Measurements from ENCODE around the gene CAPNS2. TPM values are rescaled to one million over a fixed set of nuclear protein-coding genes. Genes with fewer than 3 reads are reported as not detected.
A peak's percentile ranks its signal among the peaks of the same experiment; 100 is the strongest.

CAPNS2 gene
- total RNA-seq = not detected

GRCh38 chr16:55566432-55567175, at the start of gene CAPNS2:
CAPNS2 (plus strand) TSS chr16:55566684; CDS start chr16:55566757, 73 bp downstream.
- Mint-ChIP-seq H3K36me3 (ENCODE audit: insufficient read depth) (no peaks in the 10 kb centered on the region), H3K27me3 (ENCODE audit: low read depth) (peaks cover 4% of the 10 kb centered on the region), H3K4me1 (ENCODE audit: low read depth) (no peaks in the 10 kb centered on the region), H3K4me3 (no peak within 1 kb of the TSS), H3K9me3 (no peaks in the 10 kb centered on the region)
- no peak for ATAC-seq
- no peak for DNase-seq

DNA sequence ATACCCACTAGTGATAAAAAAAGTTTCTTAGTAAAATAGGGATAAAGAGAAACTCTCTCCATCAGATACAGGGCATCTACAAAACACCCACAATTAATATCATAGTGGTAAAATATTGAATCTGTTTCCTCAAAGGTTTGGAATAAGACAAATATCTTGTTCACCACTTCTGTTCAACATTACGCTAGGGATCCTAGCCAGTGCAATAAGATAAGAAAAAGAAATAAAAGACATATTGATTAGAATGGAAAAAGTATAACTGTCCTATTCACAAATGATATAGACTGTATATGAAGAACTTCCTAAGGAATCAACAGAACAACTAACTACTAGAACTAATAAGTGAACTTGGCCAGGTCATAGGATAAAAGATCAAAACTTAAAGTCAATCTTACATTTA, 44.7 kb upstream of the CAPNS2 start:
- no peaks in the 10 kb centered on the region for H3K36me3 Mint-ChIP-seq (ENCODE audit: insufficient read depth)
- H3K27me3 Mint-ChIP-seq (ENCODE audit: low read depth) = no peaks in the 10 kb centered on the region
- no peak for ATAC-seq
- H3K4me3 Mint-ChIP-seq = no peak overlapping the region
- no peaks in the 10 kb centered on the region for H3K4me1 Mint-ChIP-seq (ENCODE audit: low read depth)
- no peak for DNase-seq
- H3K9me3 Mint-ChIP-seq = peaks cover 15% of the 10 kb centered on the region

DNA sequence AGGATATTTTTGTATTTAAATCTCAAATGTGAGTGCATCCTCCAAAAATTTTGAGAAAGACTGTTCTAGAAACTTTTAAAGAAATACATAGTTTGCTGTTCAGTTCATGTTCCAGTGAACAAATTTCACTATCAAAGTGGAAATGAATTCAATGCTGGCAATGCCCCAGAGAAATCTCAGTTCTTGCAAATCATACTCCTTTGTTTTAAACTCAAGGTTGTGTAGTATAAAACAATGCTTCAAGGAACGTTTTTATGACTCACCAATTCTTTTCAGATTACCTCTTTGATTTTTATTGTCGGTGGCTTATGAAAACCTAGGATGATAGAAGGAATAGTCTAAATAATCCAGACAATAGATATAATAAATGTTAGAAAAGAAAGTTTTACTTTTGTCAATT, 40.0 kb upstream of the CAPNS2 start:
- Mint-ChIP-seq H3K4me1 (ENCODE audit: low read depth) (no peaks in the 10 kb centered on the region), H3K27me3 (ENCODE audit: low read depth) (peaks cover 7% of the 10 kb centered on the region), H3K9me3 (peaks cover 9% of the 10 kb centered on the region), H3K36me3 (ENCODE audit: insufficient read depth) (no peaks in the 10 kb centered on the region), H3K4me3 (no peak overlapping the region)
- ATAC-seq (no peak), DNase-seq (no peak)

- DNase-seq = no peak
- Mint-ChIP-seq H3K4me1 (ENCODE audit: low read depth) (no peaks in the 10 kb centered on the region), H3K9me3 (no peaks in the 10 kb centered on the region), H3K27me3 (ENCODE audit: low read depth) (peaks cover 7% of the 10 kb centered on the region), H3K36me3 (ENCODE audit: insufficient read depth) (no peaks in the 10 kb centered on the region), H3K4me3 (no peak overlapping the region)
- no peak for ATAC-seq
Measured at GRCh38 chr16:55527885-55528284, 38.6 kb upstream of the CAPNS2 start.

- H3K4me1 Mint-ChIP-seq (ENCODE audit: low read depth) = no peaks in the 10 kb centered on the region
- no peak for DNase-seq
- H3K9me3 Mint-ChIP-seq = no peaks in the 10 kb centered on the region
- no peaks in the 10 kb centered on the region for H3K36me3 Mint-ChIP-seq (ENCODE audit: insufficient read depth)
- H3K4me3 Mint-ChIP-seq = no peak overlapping the region
- H3K27me3 Mint-ChIP-seq (ENCODE audit: low read depth) = peaks cover 7% of the 10 kb centered on the region
- ATAC-seq = no peak
Measured at GRCh38 chr16:55529018-55529417, 37.5 kb upstream of the CAPNS2 start.

- no peaks in the 10 kb centered on the region for H3K9me3 Mint-ChIP-seq
- no peaks in the 10 kb centered on the region for H3K36me3 Mint-ChIP-seq (ENCODE audit: insufficient read depth)
- H3K4me3 Mint-ChIP-seq = no peak overlapping the region
- peaks cover 7% of the 10 kb centered on the region for H3K27me3 Mint-ChIP-seq (ENCODE audit: low read depth)
- H3K4me1 Mint-ChIP-seq (ENCODE audit: low read depth) = no peaks in the 10 kb centered on the region
- DNase-seq (no peak), ATAC-seq (no peak)
Measured at GRCh38 chr16:55530316-55530856, 36.1 kb upstream of the CAPNS2 start.

- Mint-ChIP-seq H3K9me3 (no peaks in the 10 kb centered on the region), H3K4me1 (ENCODE audit: low read depth) (no peaks in the 10 kb centered on the region), H3K36me3 (ENCODE audit: insufficient read depth) (no peaks in the 10 kb centered on the region), H3K4me3 (no peak overlapping the region), H3K27me3 (ENCODE audit: low read depth) (peaks cover 10% of the 10 kb centered on the region)
- no peak for DNase-seq
- no peak for ATAC-seq
Measured at GRCh38 chr16:55532227-55532626, 34.3 kb upstream of the CAPNS2 start.

GRCh38 chr16:55534756-55535155, 31.7 kb upstream of the CAPNS2 start:
- DNase-seq (no peak), ATAC-seq (no peak)
- H3K4me3 Mint-ChIP-seq = no peak overlapping the region
- H3K4me1 Mint-ChIP-seq (ENCODE audit: low read depth) = no peaks in the 10 kb centered on the region
- H3K36me3 Mint-ChIP-seq (ENCODE audit: insufficient read depth) = no peaks in the 10 kb centered on the region
- H3K27me3 Mint-ChIP-seq (ENCODE audit: low read depth) = peaks cover 4% of the 10 kb centered on the region
- no peaks in the 10 kb centered on the region for H3K9me3 Mint-ChIP-seq

DNA sequence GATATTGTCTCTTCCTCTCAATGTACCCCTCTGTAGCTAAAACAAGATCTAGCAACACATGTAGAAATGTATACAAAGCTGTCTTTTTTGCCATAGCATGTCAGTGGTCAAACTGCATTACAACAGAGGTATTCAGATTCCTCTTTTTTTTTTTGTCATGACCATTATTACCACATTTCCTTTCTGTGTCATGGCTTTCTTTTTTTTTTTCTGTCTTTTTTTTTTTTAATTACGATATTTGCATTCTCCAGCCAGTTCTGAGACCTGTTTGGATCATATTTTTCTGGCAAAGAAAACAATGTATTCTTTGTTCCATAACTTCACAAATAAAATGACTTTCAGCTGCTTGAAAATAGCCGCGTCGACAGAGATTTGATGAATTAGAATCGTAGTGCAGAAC, 27.4 kb upstream of the CAPNS2 start:
- no peak overlapping the region for H3K4me3 Mint-ChIP-seq
- DNase-seq (no peak), ATAC-seq (no peak)
- H3K4me1 Mint-ChIP-seq (ENCODE audit: low read depth) = no peaks in the 10 kb centered on the region
- H3K27me3 Mint-ChIP-seq (ENCODE audit: low read depth) = peaks cover 2% of the 10 kb centered on the region
- no peaks in the 10 kb centered on the region for H3K36me3 Mint-ChIP-seq (ENCODE audit: insufficient read depth)
- no peaks in the 10 kb centered on the region for H3K9me3 Mint-ChIP-seq

GRCh38 chr16:55539488-55539887, 27.0 kb upstream of the CAPNS2 start:
- Mint-ChIP-seq H3K4me1 (ENCODE audit: low read depth) (no peaks in the 10 kb centered on the region), H3K27me3 (ENCODE audit: low read depth) (peaks cover 2% of the 10 kb centered on the region), H3K36me3 (ENCODE audit: insufficient read depth) (no peaks in the 10 kb centered on the region), H3K9me3 (no peaks in the 10 kb centered on the region), H3K4me3 (no peak overlapping the region)
- ATAC-seq = no peak
- DNase-seq = no peak

DNA sequence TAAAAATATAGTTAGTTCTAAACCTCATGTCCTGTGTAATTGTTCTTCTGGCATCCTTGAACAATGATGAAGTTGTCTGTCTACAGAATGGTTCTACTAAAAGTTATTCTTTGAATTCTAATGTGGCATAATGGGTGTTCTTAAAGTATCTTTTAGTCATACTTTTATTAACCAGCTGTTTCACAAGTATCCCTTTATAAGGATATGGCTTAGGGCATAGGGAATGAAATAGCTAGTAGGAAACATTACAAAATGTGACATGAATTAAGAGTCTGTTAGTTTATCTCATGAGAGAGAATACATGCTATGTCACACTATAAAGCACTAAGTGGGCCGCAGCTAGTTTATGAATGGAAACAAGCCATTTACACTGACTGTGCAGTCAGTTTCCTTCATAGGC, 26.3 kb upstream of the CAPNS2 start:
- H3K27me3 Mint-ChIP-seq (ENCODE audit: low read depth) = peaks cover 2% of the 10 kb centered on the region
- no peaks in the 10 kb centered on the region for H3K36me3 Mint-ChIP-seq (ENCODE audit: insufficient read depth)
- H3K4me3 Mint-ChIP-seq = no peak overlapping the region
- DNase-seq = no peak
- H3K9me3 Mint-ChIP-seq = no peaks in the 10 kb centered on the region
- no peaks in the 10 kb centered on the region for H3K4me1 Mint-ChIP-seq (ENCODE audit: low read depth)
- no peak for ATAC-seq

GRCh38 chr16:55542459-55543082, 23.9 kb upstream of the CAPNS2 start:
- H3K9me3 Mint-ChIP-seq = no peaks in the 10 kb centered on the region
- no peaks in the 10 kb centered on the region for H3K4me1 Mint-ChIP-seq (ENCODE audit: low read depth)
- ATAC-seq (peak; percentile 28 to 34), DNase-seq (no peak)
- no peak overlapping the region for H3K4me3 Mint-ChIP-seq
- H3K27me3 Mint-ChIP-seq (ENCODE audit: low read depth) = no peaks in the 10 kb centered on the region
- no peaks in the 10 kb centered on the region for H3K36me3 Mint-ChIP-seq (ENCODE audit: insufficient read depth)

DNA sequence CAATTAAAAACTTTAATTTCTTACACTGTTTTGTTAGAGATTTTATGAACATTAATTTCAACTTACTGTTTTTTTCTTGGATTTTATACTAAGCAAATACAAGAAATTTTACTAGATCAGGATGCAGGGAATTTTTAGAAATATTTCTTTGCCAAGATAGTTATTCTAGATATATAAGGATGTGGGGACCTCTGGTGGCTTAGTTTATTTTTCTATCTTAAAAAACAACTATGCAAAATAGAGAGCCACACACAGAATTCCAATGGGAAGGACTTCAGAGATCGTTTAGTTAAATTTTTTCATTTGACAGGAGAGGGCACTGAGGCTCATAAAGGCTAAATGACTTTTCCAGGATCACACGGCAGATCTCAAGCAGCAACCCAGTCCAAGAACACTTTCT, 23.0 kb upstream of the CAPNS2 start:
- no peak for ATAC-seq
- DNase-seq = no peak
- no peaks in the 10 kb centered on the region for H3K36me3 Mint-ChIP-seq (ENCODE audit: insufficient read depth)
- H3K9me3 Mint-ChIP-seq = no peaks in the 10 kb centered on the region
- H3K4me1 Mint-ChIP-seq (ENCODE audit: low read depth) = no peaks in the 10 kb centered on the region
- no peaks in the 10 kb centered on the region for H3K27me3 Mint-ChIP-seq (ENCODE audit: low read depth)
- no peak overlapping the region for H3K4me3 Mint-ChIP-seq

DNA sequence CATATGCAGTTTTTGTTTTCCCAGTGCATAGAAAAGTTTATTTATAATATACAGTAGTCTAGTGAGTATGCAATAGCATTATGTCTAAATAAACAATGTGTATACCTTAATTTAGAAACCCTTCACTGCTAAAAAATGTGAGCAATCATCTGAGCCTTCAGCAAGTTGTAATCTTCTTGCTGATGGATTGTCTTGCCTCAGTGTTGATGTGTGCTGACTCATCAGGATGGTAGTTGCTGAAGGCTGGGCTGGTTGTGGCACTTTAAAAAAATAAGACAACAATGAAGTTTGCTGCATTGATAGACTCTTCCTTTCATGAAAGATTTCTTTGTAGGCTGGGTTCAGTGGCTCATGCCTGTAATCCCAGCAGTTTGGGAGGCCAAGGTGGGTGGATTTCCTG, 13.9 kb upstream of the CAPNS2 start:
- no peaks in the 10 kb centered on the region for H3K9me3 Mint-ChIP-seq
- H3K36me3 Mint-ChIP-seq (ENCODE audit: insufficient read depth) = no peaks in the 10 kb centered on the region
- H3K4me3 Mint-ChIP-seq = no peak overlapping the region
- H3K27me3 Mint-ChIP-seq (ENCODE audit: low read depth) = no peaks in the 10 kb centered on the region
- no peak for DNase-seq
- ATAC-seq = no peak
- H3K4me1 Mint-ChIP-seq (ENCODE audit: low read depth) = no peaks in the 10 kb centered on the region

GRCh38 chr16:55555436-55555835, 11.0 kb upstream of the CAPNS2 start:
- DNase-seq (no peak), ATAC-seq (no peak)
- Mint-ChIP-seq H3K4me3 (no peak overlapping the region), H3K9me3 (no peaks in the 10 kb centered on the region), H3K4me1 (ENCODE audit: low read depth) (no peaks in the 10 kb centered on the region), H3K36me3 (ENCODE audit: insufficient read depth) (no peaks in the 10 kb centered on the region), H3K27me3 (ENCODE audit: low read depth) (no peaks in the 10 kb centered on the region)
